HG02642 (cell line): ENCODE results near the gene FOXA1.
A peak's percentile ranks its signal among the peaks of the same experiment; 100 is the strongest.

Source experiments
- ATAC-seq: cut with Tn5 transposase; IDR thresholded peaks from one replicate; pipeline ENCODE4 v1.9.1; 2021; ENCODE audit warnings: mild to moderate bottlenecking; ENCODE audit not compliant: unreplicated experiment, poor library complexity

The FOXA1 gene

DNA sequence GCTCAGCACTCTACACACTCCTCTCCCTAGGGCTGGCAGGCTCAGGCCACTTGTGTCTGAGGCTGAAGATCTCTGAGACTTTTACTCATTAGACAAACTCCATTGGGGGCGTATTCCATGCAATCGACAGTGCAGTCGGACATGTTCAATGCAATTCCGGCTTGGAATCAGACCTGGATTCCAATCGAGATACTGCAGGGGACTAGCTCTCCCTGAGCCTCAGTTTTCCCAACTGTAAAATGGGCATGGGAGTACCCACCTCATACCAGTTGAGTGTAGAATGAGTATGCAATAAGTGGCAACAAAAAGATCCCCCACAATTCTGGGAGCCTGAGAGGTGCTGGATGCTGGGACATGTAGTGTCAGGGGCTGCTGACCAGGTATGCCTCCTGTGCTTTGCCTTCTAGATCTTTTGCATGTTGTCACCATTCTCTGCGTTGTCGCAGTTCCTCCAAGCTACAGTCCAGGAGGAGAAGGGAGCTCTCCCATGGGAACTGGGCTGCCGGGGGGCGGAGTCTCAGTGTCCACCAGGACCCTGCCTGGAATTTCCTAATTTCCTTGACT is 8.7 kb upstream of the FOXA1 start:
- no peak for ATAC-seq

DNA sequence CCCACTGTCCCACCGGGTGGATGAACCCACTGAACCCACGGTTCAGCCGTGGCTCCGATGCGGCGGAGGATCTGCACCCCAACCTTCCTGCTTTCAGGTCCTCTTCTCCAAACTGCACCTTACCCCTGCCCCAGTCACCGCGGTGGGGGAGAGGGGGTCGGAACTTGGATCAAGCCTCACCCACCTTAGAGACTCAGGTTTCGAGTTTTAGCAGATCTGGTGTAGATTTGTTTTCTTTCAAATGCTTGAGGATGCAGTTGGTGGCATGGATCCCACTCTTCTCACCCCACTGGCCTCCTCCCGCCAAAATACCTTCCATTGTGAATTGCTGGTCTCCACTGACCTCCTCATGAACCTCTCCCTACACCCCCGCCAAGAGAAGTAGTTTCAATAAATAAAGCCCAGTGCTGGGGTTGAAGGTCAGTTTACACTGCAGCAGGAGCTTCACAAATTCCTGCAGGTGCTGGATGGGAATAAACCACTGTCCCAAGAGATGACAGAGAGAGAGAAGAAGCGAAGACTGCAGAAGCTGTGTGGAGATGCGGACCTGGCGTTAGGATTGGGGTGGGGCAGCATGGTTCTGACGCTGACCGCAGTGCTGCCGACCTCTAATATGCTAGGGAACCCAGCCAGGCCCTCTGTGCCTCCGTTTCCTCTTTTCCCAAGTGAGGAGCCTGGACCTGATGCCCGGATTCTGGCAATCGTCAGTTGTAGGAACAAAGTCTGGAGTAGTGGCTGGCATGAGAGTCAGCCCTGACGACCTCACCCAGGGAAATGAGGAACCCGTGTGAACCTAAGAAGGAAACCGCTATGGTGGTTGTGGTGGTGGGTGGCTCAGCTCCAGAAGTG is 7.8 kb upstream of the FOXA1 start:
- no peak for ATAC-seq

DNA sequence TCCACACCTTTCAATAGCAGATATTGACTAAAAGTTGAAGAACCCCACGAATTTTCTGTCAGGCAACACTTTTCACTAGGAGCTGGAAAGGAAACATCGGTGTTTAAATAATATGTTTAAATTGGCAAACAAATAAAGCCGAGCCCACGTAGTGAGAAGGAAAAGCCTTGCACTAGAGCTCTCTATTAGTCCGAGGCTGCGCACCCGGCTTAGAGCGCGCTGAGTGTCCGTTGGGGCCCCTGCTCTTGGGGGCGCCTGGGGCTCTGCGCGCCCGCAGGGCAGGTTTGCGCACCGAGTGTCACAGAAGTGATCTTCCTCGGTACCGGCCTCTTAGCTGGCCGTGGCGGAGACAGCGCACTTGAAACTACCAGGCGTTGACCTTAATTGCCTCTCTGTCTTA is 6.8 kb upstream of the FOXA1 start:
- no peak for ATAC-seq

DNA sequence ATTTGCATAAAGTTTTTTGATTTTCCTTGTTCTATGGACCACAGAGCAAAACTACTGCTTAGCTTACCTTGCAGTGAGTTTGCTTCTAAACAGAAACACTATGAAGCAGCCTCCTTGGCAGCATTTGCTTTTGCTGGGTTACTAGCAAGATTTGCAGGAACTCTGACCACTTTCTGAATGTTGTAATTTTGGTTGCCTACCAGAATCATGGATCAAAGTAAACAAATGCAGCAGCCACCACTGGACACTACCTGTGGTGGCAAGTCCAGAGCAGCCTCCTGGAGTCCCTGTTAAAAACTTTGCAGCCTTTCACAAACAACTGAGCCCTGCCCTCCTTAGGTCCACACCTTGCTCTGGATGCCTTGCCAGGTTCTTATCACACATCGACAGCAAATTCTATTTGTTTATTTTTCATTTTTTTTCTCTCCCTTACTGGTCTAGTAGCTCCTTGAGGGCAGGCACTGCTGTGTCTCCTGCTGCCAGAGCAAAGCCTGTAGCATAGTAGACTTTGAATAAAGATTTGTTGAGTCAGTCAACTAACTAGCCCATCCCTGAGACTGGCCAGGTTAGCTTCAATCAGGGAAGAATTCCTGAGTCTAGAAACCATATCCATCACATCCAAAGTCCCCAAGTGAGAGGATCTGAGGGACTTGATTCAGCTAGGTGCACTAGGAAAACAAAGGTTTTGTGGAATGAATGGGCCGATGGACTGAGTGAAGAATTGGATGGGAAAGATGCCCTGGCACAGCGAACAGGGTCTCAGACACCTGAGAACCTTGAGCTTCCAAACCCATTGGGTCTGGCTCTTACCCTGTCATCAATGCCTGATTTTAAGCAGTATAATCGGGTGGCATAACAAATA is 6.1 kb upstream of the FOXA1 start:
- ATAC-seq = no peak

DNA sequence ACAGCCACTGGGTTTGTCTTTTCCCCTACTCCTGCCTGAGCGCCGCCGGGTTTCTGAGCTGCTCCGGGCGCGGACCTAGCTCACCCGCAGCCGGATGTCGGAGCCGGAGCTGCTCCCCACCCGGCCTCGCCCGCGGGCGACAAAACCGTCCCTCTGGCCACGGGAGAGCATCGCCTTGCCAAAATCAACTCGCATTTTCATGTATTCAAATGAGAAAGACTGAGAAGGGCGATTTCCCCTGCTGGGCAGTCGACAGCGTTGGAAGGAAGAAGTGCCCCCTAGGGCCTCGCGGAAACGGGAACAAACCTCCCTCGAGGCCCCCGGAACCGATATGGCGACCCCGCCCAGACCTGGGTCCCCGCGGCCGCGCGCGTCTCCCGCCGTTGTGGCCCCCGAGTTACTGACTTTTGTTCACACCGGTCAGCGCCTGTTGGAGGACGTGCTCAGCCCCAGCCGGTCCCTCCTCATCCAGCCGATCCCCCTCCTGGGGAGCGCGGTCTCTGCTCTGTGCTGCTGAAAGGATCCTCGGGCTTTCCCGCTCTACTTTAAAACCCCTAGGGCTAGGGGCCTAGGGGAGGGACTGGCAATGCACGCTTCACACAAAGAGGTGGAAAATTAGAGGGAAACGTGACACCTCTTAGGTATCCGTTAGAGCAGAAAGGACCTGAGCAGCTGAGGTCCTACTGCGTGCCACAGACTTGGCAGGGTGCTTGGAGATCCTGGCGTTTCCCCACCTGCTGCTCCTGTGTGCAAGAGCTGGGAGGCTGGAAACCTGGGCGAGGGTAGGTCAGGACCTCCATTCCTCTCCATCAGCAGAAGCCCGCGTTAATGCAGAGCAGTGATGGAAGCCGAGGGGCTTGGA is 4.7 kb upstream of the FOXA1 start:
- ATAC-seq = no peak

DNA sequence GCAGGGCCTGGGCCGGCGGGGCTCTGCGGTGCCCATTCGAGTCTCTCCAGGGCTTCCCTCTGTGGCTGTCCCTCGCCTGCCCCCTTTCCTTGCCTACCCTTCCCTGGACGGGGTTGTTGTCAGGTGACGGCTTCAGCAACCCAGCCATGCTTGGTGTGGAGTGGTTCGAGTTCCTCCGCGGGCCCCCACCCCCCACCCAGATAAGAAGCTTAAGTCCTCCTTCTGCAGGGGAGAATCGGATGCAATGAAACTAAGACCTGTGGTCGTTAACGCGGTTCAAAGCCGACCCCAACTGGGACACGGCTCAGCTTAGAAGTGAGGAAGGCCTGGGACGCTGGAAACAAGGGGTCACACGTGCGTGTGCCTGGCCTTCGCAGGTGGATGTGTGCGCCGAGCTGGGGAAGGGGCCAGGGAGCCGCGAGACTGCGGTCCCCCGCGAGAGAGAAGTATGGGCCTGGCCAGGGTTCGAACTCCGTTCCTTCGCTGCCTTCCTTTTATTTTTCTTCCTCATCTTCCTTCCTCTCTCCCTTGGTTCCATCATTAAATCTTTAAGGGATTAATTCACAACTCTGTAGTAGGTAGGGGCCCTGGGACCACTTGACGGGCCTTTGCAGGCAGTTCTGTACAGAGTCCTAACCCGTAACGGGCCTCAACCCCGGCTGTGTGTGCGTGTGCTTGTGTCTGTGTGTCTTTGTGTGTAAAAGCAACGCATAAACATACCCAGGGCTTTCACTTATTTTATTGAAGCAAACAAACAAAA is 3.9 kb upstream of the FOXA1 start:
- no peak for ATAC-seq

DNA sequence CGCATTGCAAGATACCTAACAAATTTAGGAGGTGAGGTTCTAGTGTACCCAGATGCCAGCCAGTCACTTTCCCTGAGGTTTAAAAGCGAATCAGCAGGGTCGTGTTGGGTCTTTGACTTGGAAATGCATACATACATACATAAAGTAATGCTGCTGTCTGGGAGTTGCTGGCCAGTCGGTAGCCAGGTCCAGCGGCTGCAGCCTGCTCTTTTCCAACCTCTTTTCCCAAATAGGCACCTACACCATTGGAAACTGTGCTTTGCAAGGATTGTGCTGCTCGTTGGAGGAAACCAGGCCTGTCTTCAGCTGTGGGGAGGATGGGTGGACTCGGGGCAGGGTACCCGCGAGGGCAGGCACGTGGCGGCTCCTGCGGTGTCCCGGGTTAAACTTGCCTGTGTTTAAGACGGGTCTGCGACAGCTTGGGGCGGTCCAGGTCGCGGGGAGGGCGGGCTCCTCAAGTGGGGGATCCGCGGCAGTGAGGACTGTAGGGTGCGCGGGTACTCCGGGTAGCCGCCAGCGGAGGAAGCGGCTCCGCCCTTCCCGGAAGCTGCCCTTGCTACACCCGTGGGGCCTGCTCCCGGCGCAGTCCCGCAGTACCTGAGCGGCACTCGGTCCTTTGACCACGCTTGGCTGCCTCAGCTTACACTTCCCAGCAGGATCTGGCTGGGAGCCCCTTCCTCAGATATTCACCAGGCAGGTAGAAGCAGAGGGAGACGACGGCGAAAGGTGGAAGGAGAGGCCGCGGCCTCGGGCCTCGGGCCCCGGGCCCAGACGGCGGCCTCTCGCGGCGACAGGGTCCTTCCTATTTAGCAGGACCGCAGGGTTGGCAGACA is 3.1 kb upstream of the FOXA1 start:
- ATAC-seq = no peak

DNA sequence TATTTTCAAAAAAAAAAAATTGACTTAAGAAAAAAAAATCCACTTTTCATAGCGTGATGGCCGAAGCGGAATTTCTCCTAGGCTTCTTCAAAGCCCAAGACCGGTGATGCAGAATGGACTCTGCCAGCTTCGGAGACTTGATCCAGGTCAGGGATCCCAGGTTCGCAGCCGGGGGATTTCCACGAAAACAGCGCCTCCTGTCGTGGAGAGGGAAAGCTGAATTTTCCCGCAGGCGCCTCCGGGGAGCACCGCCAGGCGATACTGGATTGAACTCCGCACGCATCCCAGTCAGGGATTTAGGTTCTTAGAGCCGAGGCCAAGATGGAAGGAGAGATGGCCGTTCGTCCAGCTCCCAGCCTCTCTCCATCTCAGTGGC is 2.5 kb upstream of the FOXA1 start:
- no peak for ATAC-seq

DNA sequence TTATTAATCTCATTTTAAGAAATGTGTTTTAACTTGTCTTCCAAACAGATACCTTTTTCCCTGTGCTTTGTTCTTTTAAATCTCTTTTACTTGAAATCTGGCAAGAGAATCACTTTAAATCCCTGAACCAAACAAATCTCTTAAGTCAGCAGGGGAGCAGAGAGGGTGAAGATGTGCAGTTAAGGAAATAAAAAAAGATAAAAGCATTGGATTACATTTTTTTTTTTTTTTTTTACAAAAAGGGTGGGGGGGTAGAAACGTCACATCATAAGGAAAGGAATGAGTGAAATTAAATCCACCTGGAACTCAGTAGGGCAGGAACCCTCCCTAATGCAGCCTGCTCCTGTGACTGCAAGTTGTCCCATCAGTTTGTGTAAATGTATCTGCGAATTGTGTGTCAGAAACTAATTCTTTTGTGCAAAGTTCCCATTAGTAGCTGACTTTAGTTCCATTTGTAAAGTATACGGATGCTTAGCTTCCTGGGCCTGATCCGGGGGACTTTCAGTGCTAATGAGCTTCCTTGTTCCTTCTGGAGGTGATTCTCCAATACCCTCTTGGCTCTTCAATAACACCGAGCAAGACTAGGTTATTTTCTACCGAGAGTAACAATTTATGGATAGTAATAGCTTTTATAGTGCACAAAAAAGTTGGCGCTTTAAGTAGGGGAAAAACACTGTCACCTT is 1.9 kb upstream of the FOXA1 start:
- no peak for ATAC-seq

DNA sequence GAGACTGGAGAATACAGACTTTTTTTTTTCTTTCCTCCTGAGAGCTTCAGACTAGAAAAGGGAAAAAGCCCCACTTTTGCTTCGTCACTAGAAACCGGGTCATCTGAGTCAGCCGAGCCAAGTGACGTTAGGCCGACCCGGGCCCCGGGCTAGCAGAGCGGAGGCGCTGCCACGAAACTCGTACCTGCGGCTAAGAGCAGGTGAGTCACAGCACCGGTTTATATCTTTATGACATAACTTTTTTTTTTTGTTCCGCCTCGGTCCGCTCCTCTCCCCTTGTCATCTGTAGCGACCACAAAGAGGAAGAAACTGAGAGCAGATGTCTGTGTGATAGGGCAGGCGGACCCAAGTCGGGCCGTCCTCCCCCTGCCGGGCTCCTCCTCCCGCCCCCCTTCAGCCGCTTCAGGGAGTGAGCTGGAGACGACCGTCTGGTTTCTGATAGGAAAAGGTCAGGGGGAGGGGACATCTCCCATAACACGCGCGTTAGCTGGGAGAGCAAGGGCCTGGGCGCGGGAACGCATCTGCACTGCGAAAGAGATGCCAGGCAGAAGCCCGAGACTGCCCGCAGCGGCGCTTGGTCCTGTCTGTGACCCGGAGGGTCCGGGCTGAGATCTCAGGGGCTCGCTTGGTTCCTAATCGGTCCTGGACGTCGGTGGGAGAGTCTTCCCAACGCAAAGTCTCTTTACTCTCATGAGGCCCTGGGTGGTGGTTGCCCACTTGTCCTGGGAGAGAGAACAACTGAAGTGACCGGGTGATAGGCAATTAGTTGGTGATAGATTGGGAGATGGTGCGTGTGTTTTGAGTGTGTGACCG is 966 bp upstream of the FOXA1 start:
- ATAC-seq = peak; percentile 77

DNA sequence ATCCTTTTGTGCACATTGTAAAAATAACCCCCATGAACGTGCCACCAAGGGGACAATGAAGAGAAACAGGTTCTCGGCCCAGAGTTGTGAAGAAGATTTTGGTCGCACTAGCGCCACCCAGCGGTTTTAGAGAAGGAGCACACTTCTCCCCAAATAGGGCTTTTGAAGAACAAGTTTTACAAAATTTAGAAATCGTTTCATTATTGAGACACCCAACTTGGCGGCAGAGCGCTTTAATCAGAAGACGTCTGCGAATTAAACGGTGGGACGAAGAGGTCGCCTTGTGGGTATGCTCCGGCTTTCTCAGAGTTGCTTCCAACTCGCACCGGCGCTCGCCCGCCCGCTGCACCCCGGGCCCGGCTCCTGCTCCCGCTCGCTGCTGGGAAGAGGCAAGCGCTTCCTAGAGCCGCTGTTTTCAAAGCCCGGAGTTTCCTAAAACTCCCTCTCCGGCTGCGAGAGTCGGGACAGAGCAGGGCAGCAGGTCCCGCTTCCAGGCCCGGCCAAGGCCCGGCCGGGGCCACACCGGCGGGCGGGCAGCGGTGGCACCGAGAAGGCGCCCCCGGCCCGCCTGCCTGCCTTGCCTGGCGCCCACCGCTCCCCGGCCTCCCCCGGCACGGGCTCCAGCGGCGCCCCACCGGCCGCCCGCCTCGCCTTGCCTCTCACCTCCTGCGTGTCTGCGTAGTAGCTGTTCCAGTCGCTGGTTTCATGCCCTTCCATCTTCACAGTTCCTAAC is 645 bp downstream of the FOXA1 start:
- no peak for ATAC-seq

DNA sequence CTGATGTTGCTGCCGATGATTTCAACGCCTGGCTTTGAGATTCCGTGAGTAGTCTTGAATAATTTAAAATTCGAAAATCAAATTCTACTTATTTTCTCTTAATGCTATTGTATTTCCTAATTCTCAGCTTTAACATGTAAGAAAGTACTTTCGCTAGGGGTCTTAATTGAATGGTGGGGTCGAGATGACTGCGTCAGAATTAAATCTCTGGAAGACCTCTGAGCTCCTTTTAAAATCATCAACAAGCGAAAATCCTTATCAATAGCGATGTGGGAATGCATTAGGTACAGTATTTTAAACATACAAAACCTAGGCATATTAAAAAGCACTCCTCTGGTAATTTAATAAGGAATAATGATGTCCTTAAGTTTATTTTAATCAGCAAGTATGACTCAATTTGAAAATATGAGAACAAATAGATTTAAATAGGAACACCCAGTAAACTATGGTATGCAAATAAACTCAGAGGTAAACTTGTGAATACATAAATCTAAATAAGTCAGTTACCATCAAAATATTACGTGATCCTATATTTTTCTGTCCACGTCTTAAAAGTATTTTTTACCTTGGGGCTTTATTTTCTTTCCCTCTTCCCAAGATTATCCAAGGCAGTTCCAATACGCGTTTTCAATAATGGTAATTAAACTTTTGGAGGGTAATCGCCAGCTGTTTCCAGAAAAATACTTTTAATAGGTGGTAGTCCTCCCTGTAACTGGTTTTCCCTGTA is 1.4 kb downstream of the FOXA1 start:
- ATAC-seq = no peak

DNA sequence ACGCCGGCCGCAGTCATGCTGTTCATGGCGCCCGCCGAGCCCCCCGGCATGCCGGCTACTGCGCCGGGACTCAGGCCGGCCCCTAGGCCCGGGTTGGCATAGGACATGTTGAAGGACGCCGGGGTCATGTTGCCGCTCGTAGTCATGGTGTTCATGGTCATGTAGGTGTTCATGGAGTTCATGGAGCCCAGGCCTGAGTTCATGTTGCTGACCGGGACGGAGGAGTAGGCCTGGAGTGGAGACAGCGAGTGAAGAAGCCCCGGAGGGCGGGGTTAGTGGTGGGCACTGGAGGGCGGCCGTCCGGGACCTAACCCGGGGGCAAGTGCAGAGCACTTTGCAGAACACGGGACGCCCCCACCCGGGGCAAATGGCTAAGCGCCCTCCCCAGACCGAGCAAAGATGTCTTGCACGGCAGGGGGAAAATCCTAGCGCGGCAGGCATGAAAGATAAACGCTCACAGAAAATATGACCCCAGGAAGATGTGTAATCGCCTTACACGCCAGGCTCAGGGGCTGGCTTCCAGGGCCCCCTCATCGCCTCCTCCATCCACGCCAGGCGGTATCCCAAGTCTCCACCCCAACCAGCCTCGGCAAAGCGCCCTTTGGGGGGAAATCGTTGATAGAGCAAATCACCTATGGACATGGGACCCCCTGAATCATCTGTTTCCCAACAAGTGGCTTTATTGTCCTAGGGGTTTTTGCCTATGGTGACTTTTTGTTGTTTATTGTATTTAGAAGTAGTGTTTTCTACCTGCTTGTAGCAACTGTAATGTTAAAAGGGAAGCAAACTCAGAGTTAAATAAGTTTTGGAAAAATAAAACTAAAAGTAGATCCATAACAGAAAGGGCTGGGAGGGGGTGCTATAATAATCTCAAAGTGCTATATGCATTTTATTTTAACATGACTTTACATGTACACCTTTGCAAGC is 2.3 kb downstream of the FOXA1 start:
- no peak for ATAC-seq

DNA sequence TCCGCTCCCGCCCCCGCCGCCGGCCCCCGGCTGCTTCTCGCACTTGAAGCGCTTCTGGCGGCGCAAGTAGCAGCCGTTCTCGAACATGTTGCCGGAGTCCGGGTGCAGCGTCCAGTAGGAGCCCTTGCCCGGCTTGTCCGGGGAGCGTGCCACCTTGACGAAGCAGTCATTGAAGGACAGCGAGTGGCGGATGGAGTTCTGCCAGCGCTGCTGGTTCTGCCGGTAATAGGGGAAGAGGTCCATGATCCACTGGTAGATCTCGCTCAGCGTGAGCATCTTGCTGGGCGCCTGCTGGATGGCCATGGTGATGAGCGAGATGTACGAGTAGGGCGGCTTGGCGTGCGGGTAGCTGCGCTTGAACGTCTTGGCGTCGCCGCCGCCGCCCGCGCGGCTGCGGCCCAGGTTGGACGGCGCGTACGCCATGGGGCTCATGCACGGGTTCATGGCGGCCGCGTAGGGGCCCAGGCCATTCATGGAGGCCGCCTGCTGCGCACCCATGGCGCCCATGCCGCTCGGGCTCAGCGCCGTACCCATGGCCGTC is 3.0 kb downstream of the FOXA1 start:
- ATAC-seq = no peak
